SK-N-MC (cell line): ENCODE data around the gene CCR5.

ENCODE experiments used
- EZH2 ChIP-seq: fragments of 200-600 bp; sonication (generic); IDR thresholded peaks from one replicate; pipeline ENCODE4 v1.6.1; 2017; ENCODE audit warnings: antibody characterized with exemption
- FOXP2 ChIP-seq: optimal IDR thresholded peaks from 2 replicates; pipeline ENCODE3; 2011; ENCODE audit warnings: mild to moderate bottlenecking, moderate library complexity; ENCODE audit not compliant: insufficient read depth; ENCODE audit errors: extremely low read length, control extremely low read depth

DNA sequence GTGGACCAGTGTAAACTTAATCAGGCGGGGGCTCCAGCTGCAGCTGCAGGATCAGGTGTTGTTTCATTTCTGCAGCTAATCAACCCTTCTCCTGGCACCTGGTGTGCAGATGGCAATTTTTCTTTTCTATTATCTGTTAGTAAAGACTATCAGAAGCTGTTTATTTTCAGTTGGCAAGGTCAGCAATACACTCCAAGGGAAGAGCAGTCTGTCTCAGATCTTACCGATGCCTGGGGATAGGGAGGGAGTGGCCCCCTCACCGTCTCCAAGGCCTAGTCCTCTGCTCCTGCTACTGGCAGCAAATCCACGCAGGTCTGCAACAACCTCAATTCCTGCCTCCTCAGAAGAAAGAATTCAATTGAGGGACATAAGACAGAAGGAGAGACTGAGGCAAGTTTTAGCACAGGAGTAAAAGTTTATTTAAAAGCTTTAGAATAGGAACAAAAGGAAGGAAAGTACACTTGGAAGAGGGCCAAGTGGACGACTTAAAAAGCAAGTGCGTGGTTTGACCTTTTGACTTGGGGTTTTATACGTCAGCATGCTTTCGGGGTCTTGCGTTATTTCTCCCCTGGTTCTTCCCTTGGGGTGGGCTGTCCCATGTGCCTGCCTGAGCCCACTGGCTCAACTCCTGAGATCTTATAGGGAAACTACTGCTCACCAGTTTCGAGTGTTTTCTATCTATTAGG is 45.5 kb downstream of the CCR5 start:
- TF ChIP-seq EZH2: no peak
- TF ChIP-seq FOXP2: no peak
